ENCODE measurements around the gene WWC1. TPM values are rescaled to one million over a fixed set of nuclear protein-coding genes. Genes with fewer than 3 reads are reported as not detected.

WWC1 gene
- total RNA-seq, 1 donor from 2014 or later, result 0.52 TPM

- no peaks in the 10 kb centered on the region for H3K4me1 ChIP-seq (ENCODE audit: control insufficient read depth in 3 of 3, insufficient read depth in 3 of 3, low read length in 3 of 3)
- no peak overlapping the region for H3K4me3 ChIP-seq (ENCODE audit: low read length in 3 of 3)
- no peaks in the 10 kb centered on the region for H3K36me3 ChIP-seq (ENCODE audit: control insufficient read depth in 3 of 3, insufficient read depth in 3 of 3, low read length in 3 of 3)
- H3K9me3 ChIP-seq (ENCODE audit: control insufficient read depth in 3 of 3, low read length in 3 of 3), result no peaks in the 10 kb centered on the region
- H3K27me3 ChIP-seq (ENCODE audit: control insufficient read depth in 3 of 3, insufficient read depth in 3 of 3, low read length in 3 of 3), result peaks cover 0 to 3% (median 3%) of the 10 kb centered on the region in 3 donors
- no peak overlapping the region for H3K27ac ChIP-seq (ENCODE audit: low read depth, low read length)
- no peak overlapping the region for H3K9ac ChIP-seq (ENCODE audit: low read depth in 1 of 3, low read length in 3 of 3)
These were observed 109.8 kb downstream of the WWC1 start for GRCh38 chr5:168401226-168401625.

- no peak overlapping the region for H3K9ac ChIP-seq (ENCODE audit: low read depth in 1 of 3, low read length in 3 of 3)
- H3K27ac ChIP-seq (ENCODE audit: low read depth, low read length), result no peak overlapping the region
- H3K4me1 ChIP-seq (ENCODE audit: control insufficient read depth in 3 of 3, insufficient read depth in 3 of 3, low read length in 3 of 3), result no peaks in the 10 kb centered on the region
- no peaks in the 10 kb centered on the region for H3K36me3 ChIP-seq (ENCODE audit: control insufficient read depth in 3 of 3, insufficient read depth in 3 of 3, low read length in 3 of 3)
- peaks cover 0 to 3% (median 3%) of the 10 kb centered on the region in 3 donors for H3K27me3 ChIP-seq (ENCODE audit: control insufficient read depth in 3 of 3, insufficient read depth in 3 of 3, low read length in 3 of 3)
- no peak overlapping the region for H3K4me3 ChIP-seq (ENCODE audit: low read length in 3 of 3)
- no peaks in the 10 kb centered on the region for H3K9me3 ChIP-seq (ENCODE audit: control insufficient read depth in 3 of 3, low read length in 3 of 3)
These were observed 110.4 kb downstream of the WWC1 start for GRCh38 chr5:168401880-168402279.

GRCh38 chr5:168404365-168404764, 112.9 kb downstream of the WWC1 start:
- H3K4me1 ChIP-seq (ENCODE audit: control insufficient read depth in 3 of 3, insufficient read depth in 3 of 3, low read length in 3 of 3), result peaks cover 0 to 3% (median 2%) of the 10 kb centered on the region in 3 donors

GRCh38 chr5:168407211-168407610, 115.8 kb downstream of the WWC1 start:
- Histone ChIP-seq H3K4me1 (ENCODE audit: control insufficient read depth in 3 of 3, insufficient read depth in 3 of 3, low read length in 3 of 3) (peaks cover 2 to 8% (median 3%) of the 10 kb centered on the region in 3 donors), H3K27me3 (ENCODE audit: control insufficient read depth in 3 of 3, insufficient read depth in 3 of 3, low read length in 3 of 3) (peaks cover 0 to 18% (median 13%) of the 10 kb centered on the region in 3 donors), H3K27ac (ENCODE audit: low read depth, low read length) (no peak overlapping the region), H3K36me3 (ENCODE audit: control insufficient read depth in 3 of 3, insufficient read depth in 3 of 3, low read length in 3 of 3) (no peaks in the 10 kb centered on the region), H3K9me3 (ENCODE audit: control insufficient read depth in 3 of 3, low read length in 3 of 3) (no peaks in the 10 kb centered on the region), H3K4me3 (ENCODE audit: low read length in 3 of 3) (no peak overlapping the region), H3K9ac (ENCODE audit: low read depth in 1 of 3, low read length in 3 of 3) (no peak overlapping the region)

More at GRCh38 chr5:168404365-168404764, 112.9 kb downstream of the WWC1 start:
- Histone ChIP-seq H3K36me3 (ENCODE audit: control insufficient read depth in 3 of 3, insufficient read depth in 3 of 3, low read length in 3 of 3) (no peaks in the 10 kb centered on the region), H3K27ac (ENCODE audit: low read depth, low read length) (no peak overlapping the region), H3K9ac (ENCODE audit: low read depth in 1 of 3, low read length in 3 of 3) (no peak overlapping the region), H3K4me3 (ENCODE audit: low read length in 3 of 3) (no peak overlapping the region), H3K9me3 (ENCODE audit: control insufficient read depth in 3 of 3, low read length in 3 of 3) (no peaks in the 10 kb centered on the region), H3K27me3 (ENCODE audit: control insufficient read depth in 3 of 3, insufficient read depth in 3 of 3, low read length in 3 of 3) (peaks cover 0 to 13% (median 10%) of the 10 kb centered on the region in 3 donors)

GRCh38 chr5:168408561-168409305, 117.3 kb downstream of the WWC1 start:
- Histone ChIP-seq H3K36me3 (ENCODE audit: control insufficient read depth in 3 of 3, insufficient read depth in 3 of 3, low read length in 3 of 3) (no peaks in the 10 kb centered on the region), H3K9ac (ENCODE audit: low read depth in 1 of 3, low read length in 3 of 3) (no peak overlapping the region), H3K4me1 (ENCODE audit: control insufficient read depth in 3 of 3, insufficient read depth in 3 of 3, low read length in 3 of 3) (peaks cover 2 to 8% (median 3%) of the 10 kb centered on the region in 3 donors), H3K27me3 (ENCODE audit: control insufficient read depth in 3 of 3, insufficient read depth in 3 of 3, low read length in 3 of 3) (peaks cover 0 to 18% (median 13%) of the 10 kb centered on the region in 3 donors), H3K4me3 (ENCODE audit: low read length in 3 of 3) (no peak overlapping the region), H3K9me3 (ENCODE audit: control insufficient read depth in 3 of 3, low read length in 3 of 3) (no peaks in the 10 kb centered on the region), H3K27ac (ENCODE audit: low read depth, low read length) (no peak overlapping the region)

GRCh38 chr5:168409591-168410458, 118.4 kb downstream of the WWC1 start:
- Histone ChIP-seq H3K4me1 (ENCODE audit: control insufficient read depth in 3 of 3, insufficient read depth in 3 of 3, low read length in 3 of 3) (peaks cover 2 to 8% (median 3%) of the 10 kb centered on the region in 3 donors), H3K9me3 (ENCODE audit: control insufficient read depth in 3 of 3, low read length in 3 of 3) (no peaks in the 10 kb centered on the region), H3K36me3 (ENCODE audit: control insufficient read depth in 3 of 3, insufficient read depth in 3 of 3, low read length in 3 of 3) (no peaks in the 10 kb centered on the region), H3K27ac (ENCODE audit: low read depth, low read length) (no peak overlapping the region), H3K27me3 (ENCODE audit: control insufficient read depth in 3 of 3, insufficient read depth in 3 of 3, low read length in 3 of 3) (peaks cover 0 to 16% (median 13%) of the 10 kb centered on the region in 3 donors), H3K9ac (ENCODE audit: low read depth in 1 of 3, low read length in 3 of 3) (no peak overlapping the region), H3K4me3 (ENCODE audit: low read length in 3 of 3) (no peak overlapping the region)

- H3K27ac ChIP-seq (ENCODE audit: low read depth, low read length), result no peak overlapping the region
- H3K9ac ChIP-seq (ENCODE audit: low read depth in 1 of 3, low read length in 3 of 3), result no peak overlapping the region
- H3K9me3 ChIP-seq (ENCODE audit: control insufficient read depth in 3 of 3, low read length in 3 of 3), result no peaks in the 10 kb centered on the region
- H3K36me3 ChIP-seq (ENCODE audit: control insufficient read depth in 3 of 3, insufficient read depth in 3 of 3, low read length in 3 of 3), result no peaks in the 10 kb centered on the region
- no peak overlapping the region for H3K4me3 ChIP-seq (ENCODE audit: low read length in 3 of 3)
- H3K4me1 ChIP-seq (ENCODE audit: control insufficient read depth in 3 of 3, insufficient read depth in 3 of 3, low read length in 3 of 3), result peaks cover 2 to 8% (median 3%) of the 10 kb centered on the region in 3 donors
- H3K27me3 ChIP-seq (ENCODE audit: control insufficient read depth in 3 of 3, insufficient read depth in 3 of 3, low read length in 3 of 3), result peaks cover 0 to 16% (median 13%) of the 10 kb centered on the region in 3 donors
These were observed 120.4 kb downstream of the WWC1 start for GRCh38 chr5:168411871-168412270.

- Histone ChIP-seq H3K4me3 (ENCODE audit: low read length in 3 of 3) (no peak overlapping the region), H3K4me1 (ENCODE audit: control insufficient read depth in 3 of 3, insufficient read depth in 3 of 3, low read length in 3 of 3) (peaks cover 2 to 8% (median 3%) of the 10 kb centered on the region in 3 donors), H3K9ac (ENCODE audit: low read depth in 1 of 3, low read length in 3 of 3) (no peak overlapping the region), H3K36me3 (ENCODE audit: control insufficient read depth in 3 of 3, insufficient read depth in 3 of 3, low read length in 3 of 3) (no peaks in the 10 kb centered on the region), H3K9me3 (ENCODE audit: control insufficient read depth in 3 of 3, low read length in 3 of 3) (no peaks in the 10 kb centered on the region), H3K27me3 (ENCODE audit: control insufficient read depth in 3 of 3, insufficient read depth in 3 of 3, low read length in 3 of 3) (peaks cover 0 to 14% (median 14%) of the 10 kb centered on the region in 3 donors), H3K27ac (ENCODE audit: low read depth, low read length) (no peak overlapping the region)
These were observed 121.6 kb downstream of the WWC1 start for GRCh38 chr5:168413062-168413461.

GRCh38 chr5:168413596-168413995, 122.2 kb downstream of the WWC1 start:
- no peak overlapping the region for H3K27ac ChIP-seq (ENCODE audit: low read depth, low read length)
- H3K4me1 ChIP-seq (ENCODE audit: control insufficient read depth in 3 of 3, insufficient read depth in 3 of 3, low read length in 3 of 3), result peaks cover 1 to 8% (median 3%) of the 10 kb centered on the region in 3 donors
- no peak overlapping the region for H3K9ac ChIP-seq (ENCODE audit: low read depth in 1 of 3, low read length in 3 of 3)
- no peaks in the 10 kb centered on the region for H3K9me3 ChIP-seq (ENCODE audit: control insufficient read depth in 3 of 3, low read length in 3 of 3)
- H3K4me3 ChIP-seq (ENCODE audit: low read length in 3 of 3), result no peak overlapping the region
- H3K36me3 ChIP-seq (ENCODE audit: control insufficient read depth in 3 of 3, insufficient read depth in 3 of 3, low read length in 3 of 3), result no peaks in the 10 kb centered on the region
- H3K27me3 ChIP-seq (ENCODE audit: control insufficient read depth in 3 of 3, insufficient read depth in 3 of 3, low read length in 3 of 3), result peaks cover 0 to 12% (median 9%) of the 10 kb centered on the region in 3 donors

GRCh38 chr5:168415401-168415800, 124.0 kb downstream of the WWC1 start:
- H3K36me3 ChIP-seq (ENCODE audit: control insufficient read depth in 3 of 3, insufficient read depth in 3 of 3, low read length in 3 of 3), result no peaks in the 10 kb centered on the region
- H3K4me1 ChIP-seq (ENCODE audit: control insufficient read depth in 3 of 3, insufficient read depth in 3 of 3, low read length in 3 of 3), result no peaks in the 10 kb centered on the region
- H3K9ac ChIP-seq (ENCODE audit: low read depth in 1 of 3, low read length in 3 of 3), result no peak overlapping the region
- no peak overlapping the region for H3K4me3 ChIP-seq (ENCODE audit: low read length in 3 of 3)
- H3K27ac ChIP-seq (ENCODE audit: low read depth, low read length), result no peak overlapping the region
- H3K27me3 ChIP-seq (ENCODE audit: control insufficient read depth in 3 of 3, insufficient read depth in 3 of 3, low read length in 3 of 3), result peaks cover 0 to 5% (median 0%) of the 10 kb centered on the region in 3 donors
- no peaks in the 10 kb centered on the region for H3K9me3 ChIP-seq (ENCODE audit: control insufficient read depth in 3 of 3, low read length in 3 of 3)

All from skeletal muscle tissue (tissue), 4 donors.